GM10266 (cell line): Measurements from ENCODE around the gene STN1.

Experiments
- DNase-seq: peaks from one replicate; pipeline ENCODE4 v3.0.0; 2012; ENCODE audit errors: extremely low spot score
- TF ChIP-seq, protein P1 (sequence below): IDR thresholded peaks from 2 replicates; pipeline ENCODE4 v1.5.1; 2012; ENCODE audit warnings: mild to moderate bottlenecking, low read depth; ENCODE audit not compliant: control insufficient read depth, insufficient read depth; ENCODE audit errors: missing control alignments

STN1 gene

DNA sequence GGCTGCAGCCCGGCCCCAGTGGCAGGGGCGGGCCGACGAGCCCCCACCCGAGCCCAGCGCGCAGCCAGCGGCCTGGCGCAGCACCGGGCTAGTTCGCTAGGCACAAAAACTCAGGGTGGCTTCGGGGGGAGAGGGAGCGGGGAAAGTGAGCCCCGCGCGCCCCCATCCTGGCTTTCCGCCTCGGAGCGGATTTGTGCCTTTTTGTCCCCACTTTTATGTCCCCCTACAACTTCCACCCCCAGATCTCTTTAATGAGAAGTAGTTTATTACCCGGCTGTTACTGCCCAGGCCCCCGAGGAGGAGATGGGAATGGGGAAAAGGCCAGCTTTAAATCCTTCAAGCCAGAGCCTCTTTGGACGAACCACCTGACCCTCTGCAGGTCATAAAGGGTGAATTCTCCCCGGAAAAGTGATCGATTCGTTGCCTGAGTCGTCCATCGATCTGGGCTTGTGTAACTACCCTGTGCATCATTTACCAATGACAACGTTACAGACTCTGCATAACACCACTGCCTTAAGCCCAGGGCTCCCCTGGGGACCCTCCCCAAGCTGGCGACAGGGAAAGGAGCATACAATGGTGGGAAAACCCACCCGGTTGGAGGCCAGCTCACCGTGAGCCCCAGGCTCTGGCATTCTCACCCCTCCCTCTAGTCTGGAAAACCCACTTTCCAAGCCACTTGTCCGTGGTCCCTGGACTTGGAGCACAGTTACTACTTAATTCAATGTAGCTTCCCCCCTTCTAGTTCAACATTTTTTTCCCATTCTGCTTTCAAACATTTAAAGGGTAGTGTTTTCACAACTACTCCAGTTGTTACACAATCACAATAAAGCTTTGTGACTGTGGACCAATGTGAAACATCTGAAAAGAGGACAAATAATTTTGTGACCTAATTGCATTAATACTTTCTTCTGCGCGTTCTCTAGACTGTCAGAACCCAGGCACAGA is 61.9 kb downstream of the STN1 start:
- no peak for DNase-seq
- TF ChIP-seq, protein P1, sequence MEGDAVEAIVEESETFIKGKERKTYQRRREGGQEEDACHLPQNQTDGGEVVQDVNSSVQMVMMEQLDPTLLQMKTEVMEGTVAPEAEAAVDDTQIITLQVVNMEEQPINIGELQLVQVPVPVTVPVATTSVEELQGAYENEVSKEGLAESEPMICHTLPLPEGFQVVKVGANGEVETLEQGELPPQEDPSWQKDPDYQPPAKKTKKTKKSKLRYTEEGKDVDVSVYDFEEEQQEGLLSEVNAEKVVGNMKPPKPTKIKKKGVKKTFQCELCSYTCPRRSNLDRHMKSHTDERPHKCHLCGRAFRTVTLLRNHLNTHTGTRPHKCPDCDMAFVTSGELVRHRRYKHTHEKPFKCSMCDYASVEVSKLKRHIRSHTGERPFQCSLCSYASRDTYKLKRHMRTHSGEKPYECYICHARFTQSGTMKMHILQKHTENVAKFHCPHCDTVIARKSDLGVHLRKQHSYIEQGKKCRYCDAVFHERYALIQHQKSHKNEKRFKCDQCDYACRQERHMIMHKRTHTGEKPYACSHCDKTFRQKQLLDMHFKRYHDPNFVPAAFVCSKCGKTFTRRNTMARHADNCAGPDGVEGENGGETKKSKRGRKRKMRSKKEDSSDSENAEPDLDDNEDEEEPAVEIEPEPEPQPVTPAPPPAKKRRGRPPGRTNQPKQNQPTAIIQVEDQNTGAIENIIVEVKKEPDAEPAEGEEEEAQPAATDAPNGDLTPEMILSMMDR: no peak

DNA sequence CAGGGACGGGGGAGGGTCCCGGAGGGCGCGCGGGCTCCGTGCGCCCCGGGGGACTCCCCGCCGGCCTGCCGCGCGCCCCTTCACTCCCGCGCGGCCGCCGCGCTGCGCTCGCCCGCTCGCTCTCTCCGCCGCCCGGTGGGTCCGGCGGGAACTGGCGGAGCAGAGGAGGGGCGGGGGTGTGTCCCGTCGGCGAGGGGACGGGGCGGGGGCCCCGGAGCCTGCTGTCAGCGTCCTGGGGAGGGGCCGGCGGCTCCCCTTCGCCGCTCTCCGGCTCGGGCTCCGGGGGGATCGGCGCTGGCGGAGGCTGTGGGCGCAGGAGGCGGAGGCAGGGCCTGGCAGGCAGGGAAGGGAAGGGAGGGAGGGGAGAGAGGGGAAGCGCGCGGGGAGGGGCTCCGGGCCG is 62.6 kb downstream of the STN1 start, which contains the start of gene SH3PXD2A:
Gene SH3PXD2A, minus strand, starts transcription at position 153 of the 400 bp plus-strand sequence. CDS start 310 bp downstream, outside the sequence.
- DNase-seq: peak; percentile 58
- TF ChIP-seq, protein P1: no peak

DNA sequence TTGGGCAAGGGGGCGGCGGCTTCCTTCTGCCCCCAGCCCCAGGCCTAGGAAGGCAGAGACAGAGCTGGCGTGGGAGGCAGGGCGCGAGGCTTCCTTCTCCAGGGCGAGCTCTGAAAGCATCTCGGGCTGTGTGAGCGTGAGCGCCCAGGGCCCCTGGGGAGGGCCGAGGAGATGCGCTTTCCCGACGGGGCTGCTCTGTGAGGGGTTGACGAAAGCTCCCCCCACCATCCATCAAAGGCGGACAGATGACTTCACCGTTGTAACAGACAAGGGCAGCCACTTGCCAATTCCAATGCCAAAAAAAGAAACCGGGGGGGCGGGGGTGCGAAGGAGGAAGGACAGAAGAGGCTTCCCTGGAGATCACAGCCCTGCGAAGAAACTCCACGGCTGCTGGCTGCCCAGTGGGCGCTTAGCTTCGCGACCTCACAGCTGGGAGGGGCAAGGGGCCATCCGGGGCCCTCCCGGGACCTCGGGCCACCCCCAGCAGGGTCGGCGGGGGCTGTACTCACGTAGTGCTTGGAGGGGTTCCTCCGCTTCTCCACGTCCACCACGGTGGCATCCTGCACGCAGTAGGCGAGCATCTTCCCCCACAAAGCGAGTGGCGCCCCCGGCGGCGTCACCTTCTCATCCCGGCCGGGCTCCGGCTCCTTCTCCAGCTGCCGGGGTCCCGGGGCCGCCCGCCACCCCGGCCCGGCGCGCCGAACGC is 63.1 kb downstream of the STN1 start:
- TF ChIP-seq, protein P1: no peak
- peak; percentile 48 for DNase-seq

DNA sequence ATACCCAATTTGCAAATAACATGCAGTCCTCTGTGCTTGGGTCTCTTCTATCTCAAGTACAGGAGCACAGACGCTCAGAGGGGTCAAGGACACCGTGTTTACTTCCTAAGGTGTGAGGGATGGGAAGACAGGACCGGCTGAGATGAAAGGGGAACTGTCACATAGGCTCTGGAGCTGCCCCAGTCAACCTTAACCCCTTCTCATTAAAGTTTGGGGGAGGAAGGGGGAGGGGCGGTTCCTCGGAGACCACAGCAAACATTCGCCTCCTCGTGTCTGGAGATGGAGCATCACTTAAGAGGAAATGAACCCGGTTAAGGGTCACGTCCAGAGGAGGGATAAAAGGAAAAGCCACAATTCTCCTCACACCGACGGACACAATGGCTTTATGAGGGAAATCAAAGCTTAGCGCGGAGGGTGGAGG is 63.7 kb downstream of the STN1 start:
- no peak for DNase-seq
- TF ChIP-seq, protein P1: no peak

DNA sequence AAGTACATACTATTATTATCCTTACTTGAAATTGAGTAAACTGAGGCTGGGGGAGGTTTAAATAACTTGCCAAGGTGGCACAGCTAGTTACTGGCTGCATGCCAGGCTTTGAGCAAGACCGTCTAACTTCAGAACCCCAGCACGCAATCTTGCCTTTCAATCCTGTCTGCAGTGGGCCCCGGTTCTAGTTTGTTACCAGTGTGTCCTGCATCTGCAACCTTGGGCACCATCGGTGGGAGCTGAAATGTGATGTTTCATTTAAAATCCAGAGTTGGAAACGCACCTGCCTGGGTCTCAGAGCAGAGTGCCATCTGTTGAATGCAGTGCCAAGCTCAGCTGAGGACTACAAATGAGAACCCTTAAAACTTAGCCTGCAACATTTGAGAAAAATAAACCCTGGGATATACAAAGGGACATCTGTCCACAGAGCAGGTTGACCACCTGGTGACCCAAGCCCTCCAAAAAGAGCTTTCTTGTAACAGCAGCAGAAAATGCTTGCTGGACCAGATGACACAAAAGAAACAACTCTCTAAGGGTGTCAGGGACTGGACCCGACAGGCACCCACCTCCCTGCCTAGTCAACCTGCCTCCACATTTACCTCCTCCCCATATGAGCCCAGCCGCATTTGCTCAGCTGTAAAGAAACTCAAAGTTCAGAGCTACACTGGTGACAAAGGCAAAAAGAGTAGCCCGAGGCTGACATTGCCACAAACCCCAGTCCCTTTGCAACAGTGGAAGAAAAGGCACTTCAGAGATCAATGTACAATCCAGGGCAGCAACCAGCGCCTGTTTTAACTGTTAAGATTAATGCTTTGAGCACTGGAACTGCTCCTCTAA is 64.3 kb downstream of the STN1 start:
- no peak for DNase-seq
- TF ChIP-seq, protein P1: no peak

DNA sequence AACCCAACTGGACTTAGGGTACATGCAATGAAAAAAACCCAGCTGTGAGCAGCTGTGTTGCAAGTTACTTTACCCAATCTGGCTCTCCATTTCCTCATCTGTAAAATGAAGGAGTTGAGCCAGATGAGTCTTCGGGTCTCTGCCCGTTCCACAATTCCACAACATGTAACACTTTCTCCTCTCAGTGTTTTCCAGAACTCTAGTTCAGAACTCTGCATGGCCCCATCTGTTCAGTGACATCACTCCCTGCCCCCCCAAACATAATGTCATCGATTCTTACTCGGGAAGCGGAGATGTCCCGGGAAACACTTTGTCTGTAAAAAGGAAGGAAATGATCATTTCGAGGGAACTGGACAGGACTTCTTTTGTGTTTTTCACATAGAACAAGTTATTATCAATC is 65.1 kb downstream of the STN1 start:
- TF ChIP-seq, protein P1: no peak
- no peak for DNase-seq
